Measurements from ENCODE around the gene JRKL. TPM values are rescaled to one million over a fixed set of nuclear protein-coding genes. Genes with fewer than 3 reads are reported as not detected.

JRKL gene
- total RNA-seq, 1 donor from 2014 or later = 7.2 TPM

GRCh38 chr11:96365493-96365892 lies 24.3 kb upstream of the JRKL start:
- Mint-ChIP-seq H3K4me1 (ENCODE audit: unreplicated experiment) (no peaks in the 10 kb centered on the region), H3K36me3 (ENCODE audit: low read depth, unreplicated experiment) (peaks cover 19% of the 10 kb centered on the region), H3K9me3 (ENCODE audit: unreplicated experiment) (no peaks in the 10 kb centered on the region), H3K4me3 (ENCODE audit: unreplicated experiment) (no peak overlapping the region), H3K27ac (ENCODE audit: unreplicated experiment) (no peak overlapping the region), H3K27me3 (ENCODE audit: unreplicated experiment) (no peaks in the 10 kb centered on the region)
- DNase-seq (ENCODE audit: low spot score) = no peak
- no peak for TF ChIP-seq CTCF (IDR thresholded peaks at IDR 0.05; ENCODE audit: unreplicated experiment)

DNA sequence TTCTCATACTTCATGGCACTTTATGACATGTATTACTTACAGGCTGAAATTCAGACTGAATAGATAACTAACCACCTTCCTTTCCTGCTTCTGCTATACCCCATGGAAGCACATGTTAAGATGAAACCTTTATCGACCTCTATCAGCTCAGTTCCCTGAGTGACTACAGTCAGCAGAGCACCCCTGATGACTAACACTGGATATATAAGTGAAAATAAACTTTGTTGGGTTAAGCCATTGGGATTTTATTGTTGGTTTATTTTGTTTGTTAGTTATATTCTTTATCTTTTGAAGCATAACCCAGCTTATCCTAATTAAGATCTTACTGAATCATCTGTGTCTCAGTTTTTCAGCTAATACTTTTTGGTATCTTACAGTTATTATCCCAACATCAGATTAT lies 23.8 kb upstream of the JRKL start:
- no peaks in the 10 kb centered on the region for H3K9me3 Mint-ChIP-seq (ENCODE audit: unreplicated experiment)
- DNase-seq (ENCODE audit: low spot score) = no peak
- no peak for TF ChIP-seq CTCF (IDR thresholded peaks at IDR 0.05; ENCODE audit: unreplicated experiment)
- H3K27me3 Mint-ChIP-seq (ENCODE audit: unreplicated experiment) = no peaks in the 10 kb centered on the region
- H3K4me1 Mint-ChIP-seq (ENCODE audit: unreplicated experiment) = no peaks in the 10 kb centered on the region
- peaks cover 23% of the 10 kb centered on the region for H3K36me3 Mint-ChIP-seq (ENCODE audit: low read depth, unreplicated experiment)
- H3K4me3 Mint-ChIP-seq (ENCODE audit: unreplicated experiment) = no peak overlapping the region
- no peak overlapping the region for H3K27ac Mint-ChIP-seq (ENCODE audit: unreplicated experiment)

DNA sequence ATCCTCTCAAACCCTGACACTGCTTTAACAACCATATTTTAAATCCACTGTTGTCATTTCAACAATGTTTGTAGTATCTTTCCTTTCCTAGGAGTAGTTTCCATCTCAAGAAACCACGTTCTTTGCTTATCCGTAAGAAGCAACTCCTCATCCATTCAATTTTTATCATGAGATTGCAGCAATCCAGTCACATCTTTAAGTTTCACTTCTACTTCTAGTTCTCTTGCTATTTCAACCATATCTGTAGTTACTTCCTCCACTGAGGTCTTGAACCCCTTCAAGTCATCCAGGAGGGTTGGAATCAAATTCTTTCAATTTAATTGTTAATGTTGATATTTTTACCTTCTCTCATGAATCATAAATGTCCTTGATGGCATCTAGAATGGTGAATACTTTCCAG lies 22.5 kb upstream of the JRKL start:
- Mint-ChIP-seq H3K27ac (ENCODE audit: unreplicated experiment) (no peak overlapping the region), H3K4me1 (ENCODE audit: unreplicated experiment) (no peaks in the 10 kb centered on the region), H3K27me3 (ENCODE audit: unreplicated experiment) (no peaks in the 10 kb centered on the region), H3K9me3 (ENCODE audit: unreplicated experiment) (no peaks in the 10 kb centered on the region), H3K36me3 (ENCODE audit: low read depth, unreplicated experiment) (peaks cover 23% of the 10 kb centered on the region), H3K4me3 (ENCODE audit: unreplicated experiment) (no peak overlapping the region)
- DNase-seq (ENCODE audit: low spot score) = no peak
- no peak for TF ChIP-seq CTCF (IDR thresholded peaks at IDR 0.05; ENCODE audit: unreplicated experiment)

- Mint-ChIP-seq H3K4me1 (ENCODE audit: unreplicated experiment) (no peaks in the 10 kb centered on the region), H3K27ac (ENCODE audit: unreplicated experiment) (no peak overlapping the region), H3K36me3 (ENCODE audit: low read depth, unreplicated experiment) (peaks cover 16% of the 10 kb centered on the region)
Observed at GRCh38 chr11:96373826-96374225, 16.0 kb upstream of the JRKL start.

DNA sequence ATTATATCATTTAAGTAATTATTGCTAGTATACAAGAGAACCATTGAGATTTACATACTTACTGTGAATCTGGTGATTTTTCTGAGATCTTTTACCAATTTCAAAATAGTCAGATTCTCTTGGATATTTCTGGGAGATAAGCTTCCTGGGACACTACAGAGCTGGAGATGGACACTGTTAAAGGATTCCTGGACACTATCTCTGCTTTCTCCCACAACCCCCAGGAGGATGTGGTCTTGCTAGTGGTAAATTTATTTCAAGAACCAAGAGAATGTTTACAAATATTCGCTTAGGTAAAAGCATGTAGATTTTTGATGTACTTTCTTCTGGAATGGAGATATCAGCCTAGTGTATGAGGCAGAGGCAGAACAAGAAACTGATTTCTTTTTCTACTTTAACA lies 13.0 kb upstream of the JRKL start:
- Mint-ChIP-seq H3K27me3 (ENCODE audit: unreplicated experiment) (no peaks in the 10 kb centered on the region), H3K9me3 (ENCODE audit: unreplicated experiment) (no peaks in the 10 kb centered on the region), H3K27ac (ENCODE audit: unreplicated experiment) (no peak overlapping the region), H3K4me1 (ENCODE audit: unreplicated experiment) (no peaks in the 10 kb centered on the region), H3K4me3 (ENCODE audit: unreplicated experiment) (no peak overlapping the region), H3K36me3 (ENCODE audit: low read depth, unreplicated experiment) (peaks cover 4% of the 10 kb centered on the region)
- DNase-seq (ENCODE audit: low spot score) = no peak
- TF ChIP-seq CTCF (IDR thresholded peaks at IDR 0.05; ENCODE audit: unreplicated experiment) = no peak

More at GRCh38 chr11:96373826-96374225, 16.0 kb upstream of the JRKL start:
- no peak for DNase-seq (ENCODE audit: low spot score)
- Mint-ChIP-seq H3K9me3 (ENCODE audit: unreplicated experiment) (no peaks in the 10 kb centered on the region), H3K27me3 (ENCODE audit: unreplicated experiment) (no peaks in the 10 kb centered on the region), H3K4me3 (ENCODE audit: unreplicated experiment) (no peak overlapping the region)
- no peak for TF ChIP-seq CTCF (IDR thresholded peaks at IDR 0.05; ENCODE audit: unreplicated experiment)

Measured in endothelial cell (in vitro differentiated cells).